HG02885 (cell line): ENCODE results near the gene NAT9.

Experiments used
- ATAC-seq: cut with Tn5 transposase; IDR thresholded peaks from one replicate; pipeline ENCODE4 v1.9.1; 2021; ENCODE audit warnings: mild to moderate bottlenecking; ENCODE audit not compliant: unreplicated experiment, poor library complexity

The NAT9 gene

DNA sequence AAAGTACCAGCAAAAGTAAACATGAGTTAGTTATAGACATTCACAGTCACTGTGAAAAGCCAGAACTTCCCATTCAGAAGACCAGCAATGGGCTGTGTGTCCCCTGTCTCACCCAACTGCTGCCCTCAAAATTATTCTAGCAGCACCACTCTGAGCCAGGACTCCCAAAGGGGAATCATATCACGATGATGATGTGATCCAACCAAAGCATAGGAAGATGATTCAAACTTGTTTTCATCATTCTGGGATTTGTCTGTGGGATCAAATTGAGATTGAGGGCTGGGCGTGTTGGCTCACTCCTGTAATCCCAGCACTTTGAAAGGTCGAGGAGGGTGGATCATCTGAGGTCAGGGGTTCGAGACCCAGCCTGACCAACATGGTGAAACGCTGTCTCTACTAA, 6.4 kb upstream of the NAT9 start:
- no peak for ATAC-seq

GRCh38 chr17:74780443-74781238, 4.5 kb upstream of the NAT9 start:
- no peak for ATAC-seq

DNA sequence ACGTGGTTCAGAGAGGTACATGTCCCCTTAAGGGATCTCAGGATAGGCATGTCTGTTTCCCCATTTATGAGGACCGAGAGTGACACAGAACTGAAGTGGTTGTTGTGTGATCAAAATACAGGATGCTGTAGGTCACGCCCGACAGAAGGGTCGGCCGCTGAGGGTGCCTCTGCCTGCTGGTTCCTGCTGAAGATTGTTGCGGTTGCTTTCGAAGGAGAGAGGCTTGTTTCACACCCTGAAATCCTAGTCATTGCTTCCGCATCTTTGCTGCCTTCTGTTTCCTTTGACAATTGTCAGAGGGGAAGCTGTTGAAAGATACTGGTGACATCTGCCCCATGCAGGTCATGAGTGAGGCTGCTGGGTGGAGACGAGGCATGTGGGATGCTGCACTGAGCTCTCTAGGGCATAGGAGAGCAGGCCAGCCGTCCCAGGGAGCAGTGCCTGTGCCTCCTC, 3.8 kb upstream of the NAT9 start:
- ATAC-seq = peak; percentile 49

DNA sequence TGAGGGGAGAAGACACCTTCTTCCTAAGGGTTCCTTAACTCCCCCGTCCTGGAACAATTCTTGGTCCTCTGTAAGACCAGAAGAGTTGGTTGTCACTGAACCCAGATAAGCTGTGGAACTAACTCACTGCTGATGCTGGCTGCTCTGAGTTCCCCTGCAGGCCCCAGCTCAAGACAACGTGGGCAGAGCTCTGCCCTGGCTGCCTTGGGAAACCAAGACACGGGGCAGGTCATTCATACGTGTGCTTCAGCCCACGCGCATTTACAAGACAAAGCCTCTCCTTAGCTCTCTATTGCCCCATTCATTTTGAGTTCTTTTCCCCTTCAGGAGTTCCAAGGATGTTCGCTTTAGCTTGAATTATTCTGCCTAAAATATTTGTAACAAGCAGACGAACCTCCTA, 3.4 kb upstream of the NAT9 start:
- no peak for ATAC-seq

GRCh38 chr17:74778960-74779359, 2.8 kb upstream of the NAT9 start:
- ATAC-seq = no peak

DNA sequence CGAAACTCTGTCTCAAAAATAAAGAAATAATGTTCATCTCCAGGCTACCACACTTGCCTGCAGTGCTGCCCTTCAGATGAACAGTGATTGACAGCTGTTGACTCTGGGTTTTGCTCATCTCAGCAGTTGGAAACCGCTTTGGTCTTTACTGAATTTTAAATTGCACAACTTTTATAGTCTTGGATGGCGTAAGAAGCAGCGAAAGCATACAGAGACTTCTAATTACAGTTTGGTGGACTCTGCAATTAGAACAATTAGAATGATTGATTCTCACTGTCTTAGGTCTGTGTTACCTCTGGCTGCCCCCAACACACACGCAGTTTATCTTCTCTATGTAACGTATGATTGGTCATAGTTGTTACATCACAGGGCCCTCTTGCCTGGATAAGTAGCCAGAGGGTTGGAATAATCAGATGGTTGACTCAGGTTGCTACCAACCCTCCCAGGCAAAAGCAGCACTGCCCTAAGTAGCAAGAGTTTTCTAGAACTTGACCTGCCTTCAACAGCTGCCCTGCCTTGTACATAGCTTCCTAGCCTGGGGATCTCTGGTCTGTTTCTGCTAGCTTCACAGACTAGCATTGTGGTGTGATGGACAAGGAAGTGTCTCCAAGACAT, 1.9 kb upstream of the NAT9 start:
- no peak for ATAC-seq

DNA sequence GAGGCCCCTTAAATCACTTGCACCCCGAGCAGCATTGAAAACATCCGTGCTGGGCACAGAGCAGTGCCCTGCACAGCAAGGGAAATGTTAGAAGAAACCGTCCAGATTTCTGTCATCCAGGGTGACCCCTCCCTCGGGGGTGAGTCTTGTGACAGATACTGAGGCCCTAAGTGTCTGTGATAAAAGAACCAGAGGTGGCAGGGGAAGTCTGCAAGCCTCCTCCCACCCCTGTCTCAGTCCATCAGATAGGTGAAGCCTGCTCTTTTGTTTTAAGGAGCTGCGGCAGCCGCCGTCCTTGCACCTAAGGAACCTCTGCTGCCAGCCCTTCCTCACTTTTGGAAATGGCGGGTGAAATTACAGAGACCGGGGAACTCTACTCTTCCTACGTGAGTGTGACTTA, 845 bp upstream of the NAT9 start:
- ATAC-seq = no peak

- no peak for ATAC-seq
Measured at GRCh38 chr17:74775409-74776043, 619 bp downstream of the NAT9 start.

GRCh38 chr17:74773871-74774286, 2.3 kb downstream of the NAT9 start:
- no peak for ATAC-seq

DNA sequence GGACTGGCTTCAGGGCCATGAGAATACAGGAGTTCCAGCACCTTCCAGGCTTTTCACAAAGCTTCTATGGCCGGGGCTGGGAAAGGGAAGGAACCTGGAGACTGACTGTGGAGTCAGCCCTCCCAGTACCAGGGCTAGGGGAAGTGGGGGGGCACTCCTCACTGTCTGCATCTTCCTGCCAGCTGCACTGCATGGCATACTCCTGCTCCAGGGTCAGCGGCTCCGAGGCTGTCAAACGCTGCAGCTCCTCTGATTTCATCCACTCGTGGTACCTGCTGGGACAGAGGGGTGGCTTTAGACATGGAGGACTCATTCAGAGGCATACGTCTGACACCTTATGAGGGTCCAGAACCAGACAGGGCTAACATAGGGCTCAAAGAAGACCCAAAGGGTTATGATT, 2.7 kb downstream of the NAT9 start:
- ATAC-seq = no peak

- ATAC-seq = no peak
Measured at GRCh38 chr17:74772053-74772452, 4.1 kb downstream of the NAT9 start.

- no peak for ATAC-seq
Measured at GRCh38 chr17:74771319-74771914, 4.7 kb downstream of the NAT9 start.

DNA sequence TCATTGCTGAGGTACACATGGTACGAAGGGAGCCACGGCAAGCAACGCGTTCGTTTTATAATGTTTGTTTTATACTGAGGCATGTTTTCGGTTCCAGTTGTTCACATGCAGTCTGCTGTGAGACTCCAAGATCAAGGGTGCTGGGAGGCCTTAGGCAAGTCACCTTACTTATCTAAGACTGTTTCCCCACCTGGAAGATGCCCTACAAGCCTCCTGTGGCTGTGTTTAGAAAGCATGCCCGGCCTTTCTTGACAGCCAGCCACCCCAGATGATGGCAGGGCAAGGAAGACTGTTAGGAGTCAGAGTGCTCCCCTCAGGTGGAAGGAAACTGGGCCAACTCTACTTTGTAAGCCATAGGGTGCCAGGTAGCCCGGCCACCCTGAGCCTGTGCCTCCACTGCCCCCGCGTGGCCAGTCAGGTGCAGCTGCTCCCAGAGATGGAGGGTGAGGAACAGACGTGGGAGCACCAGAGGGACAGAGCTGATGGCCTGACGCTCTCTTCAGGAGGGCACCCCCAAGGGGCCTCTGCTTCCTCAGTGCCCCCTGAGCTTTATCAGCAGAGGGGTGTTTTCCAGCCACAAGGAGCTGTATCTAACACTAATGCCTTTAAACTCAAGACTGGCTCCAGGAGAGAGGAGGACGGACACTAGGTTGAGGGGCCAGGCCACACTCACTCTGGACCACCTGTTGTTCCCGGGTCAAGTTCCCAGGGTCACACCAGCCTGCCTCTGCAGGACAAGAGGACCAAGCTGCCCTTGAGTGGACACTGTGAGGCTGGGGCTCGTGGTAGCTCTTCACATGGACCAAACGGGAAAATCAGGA, 5.4 kb downstream of the NAT9 start:
- ATAC-seq = peak; percentile 50

GRCh38 chr17:74769856-74770497, 6.2 kb downstream of the NAT9 start:
- no peak for ATAC-seq

- no peak for ATAC-seq
Measured at GRCh38 chr17:74769266-74769855, 6.8 kb downstream of the NAT9 start.

DNA sequence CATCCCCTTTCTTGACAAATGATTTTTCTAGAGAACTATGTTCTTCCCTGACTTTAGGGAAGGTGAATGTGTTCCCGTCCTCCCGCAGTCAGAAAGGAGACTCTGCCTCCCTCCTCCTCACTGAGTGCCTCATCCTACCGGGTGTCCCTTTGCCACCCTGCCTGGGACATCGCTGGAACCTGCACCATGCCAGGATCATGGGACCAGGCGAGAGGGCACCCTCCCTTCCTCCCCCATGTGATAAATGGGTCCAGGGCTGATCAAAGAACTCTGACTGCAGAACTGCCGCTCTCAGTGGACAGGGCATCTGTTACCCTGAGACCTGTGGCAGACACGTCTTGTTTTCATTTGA, 7.4 kb downstream of the NAT9 start:
- ATAC-seq = no peak

DNA sequence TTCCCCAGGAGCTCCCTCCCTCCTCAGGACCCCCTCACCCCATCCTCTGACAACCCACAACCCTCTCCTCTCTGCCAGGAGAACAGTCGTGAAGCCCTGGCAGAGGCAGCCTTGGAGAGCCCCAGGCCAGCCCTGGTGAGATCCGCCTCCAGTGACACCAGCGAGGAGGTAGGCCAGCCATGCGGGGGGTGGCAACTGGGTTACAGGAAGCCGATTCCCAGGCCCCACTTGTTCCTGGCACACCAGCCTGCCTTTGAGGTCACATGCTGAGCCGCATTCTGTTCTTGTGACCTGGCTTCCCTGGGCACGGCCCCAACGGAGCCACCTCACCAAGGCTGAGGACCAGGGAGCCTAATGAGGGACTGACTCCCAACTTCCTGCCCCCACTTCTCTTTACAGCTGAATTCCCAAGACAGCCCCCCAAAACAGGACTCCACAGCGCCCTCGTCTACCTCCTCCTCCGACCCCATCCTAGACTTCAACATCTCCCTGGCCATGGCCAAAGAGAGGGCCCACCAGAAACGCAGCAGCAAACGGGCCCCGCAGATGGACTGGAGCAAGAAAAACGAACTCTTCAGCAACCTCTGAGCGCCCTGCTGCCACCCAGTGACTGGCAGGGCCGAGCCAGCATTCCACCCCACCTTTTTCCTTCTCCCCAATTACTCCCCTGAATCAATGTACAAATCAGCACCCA, 7.9 kb downstream of the NAT9 start:
- ATAC-seq = no peak

DNA sequence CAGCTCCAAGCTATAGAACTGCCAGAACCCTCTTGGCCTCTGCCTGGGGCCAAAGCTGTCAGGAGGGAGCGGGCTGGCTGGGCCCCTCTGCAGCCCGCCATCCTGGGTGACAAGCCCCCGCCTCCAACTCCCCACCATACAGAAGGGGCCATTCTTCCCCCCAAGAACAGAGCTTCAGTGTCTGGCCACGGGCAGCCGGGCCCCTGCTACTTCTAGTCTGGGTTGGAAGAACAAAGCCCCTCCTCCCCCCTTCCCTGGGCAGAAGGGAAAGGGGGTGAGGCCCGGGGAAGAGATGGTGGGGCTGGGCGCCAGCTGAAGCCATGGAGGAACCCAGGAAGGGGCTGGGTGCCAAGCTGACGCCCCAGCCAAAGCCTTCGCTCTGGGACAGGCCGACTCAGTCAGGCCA, 9.0 kb downstream of the NAT9 start:
- no peak for ATAC-seq

- ATAC-seq = no peak
Measured at GRCh38 chr17:74766413-74766812, 9.7 kb downstream of the NAT9 start.
